Hepatic stellate cell (primary cell): Measurements from ENCODE around the gene RGS21.

Experiments
- DNase-seq: peaks from one replicate; pipeline ENCODE4 v3.0.0; 2011; ENCODE audit warnings: low spot score

The RGS21 gene

GRCh38 chr1:192378878-192379277 is 62.1 kb downstream of the RGS21 start:
- DNase-seq: no peak

GRCh38 chr1:192379554-192379953 is 62.8 kb downstream of the RGS21 start:
- DNase-seq: no peak

GRCh38 chr1:192382758-192383157 is 66.0 kb downstream of the RGS21 start:
- DNase-seq: no peak

GRCh38 chr1:192386051-192386650 is 69.4 kb downstream of the RGS21 start:
- DNase-seq: no peak

GRCh38 chr1:192395211-192395610 is 78.4 kb downstream of the RGS21 start:
- DNase-seq: no peak

GRCh38 chr1:192395895-192396294 is 79.1 kb downstream of the RGS21 start:
- DNase-seq: no peak

- DNase-seq: no peak
These were observed 82.4 kb downstream of the RGS21 start for GRCh38 chr1:192399161-192399560.

- no peak for DNase-seq
These were observed 85.0 kb downstream of the RGS21 start for GRCh38 chr1:192401825-192402224.

GRCh38 chr1:192402571-192402970 is 85.8 kb downstream of the RGS21 start:
- DNase-seq: no peak

GRCh38 chr1:192407206-192407605 is 90.4 kb downstream of the RGS21 start:
- DNase-seq: no peak
